PC-9 (cell line): ENCODE measurements around the gene ZNF488. TPM values are rescaled to one million over a fixed set of nuclear protein-coding genes. Genes with fewer than 3 reads are reported as not detected.
A peak's percentile ranks its signal among the peaks of the same experiment; 100 is the strongest.

Experiments used
- BruUV-seq: library from RNA; stranded (reverse); fragments of 400-500 nt; replicated peaks from 2 replicates; lab custom pipeline; 2021; lab: Mats Ljungman, UMichigan
- CTCF ChIA-PET: fragments of 300-600 bp; sonication (Branson Sonifier 250); formaldehyde crosslinking; loops from one replicate; lab custom pipeline; 2022; ENCODE audit warnings: antibody characterized with exemption; lab: Charles Lee
- POLR2A ChIA-PET: fragments of 300-600 bp; sonication (Branson Sonifier 250); formaldehyde crosslinking; loops from one replicate; lab custom pipeline; 2022; ENCODE audit warnings: antibody characterized with exemption; ENCODE audit not compliant: unreplicated experiment; lab: Charles Lee
- DNase-seq, 2 experiments: peaks; one replicate each; pipeline versions ENCODE4 v3.0.0 to v3.0.0-alpha.2; 2015 to 2022; ENCODE audit warnings: mixed read lengths in 1 of 2
- H2AFZ ChIP-seq: fragments of 200-600 bp; sonication (generic); 2 replicates; pipeline ENCODE4 v1.8.1; 2017; ENCODE audit warnings: antibody characterized with exemption
- H3F3A ChIP-seq: fragments of 200-600 bp; sonication (generic); 2 replicates; pipeline ENCODE4 v1.8.1; 2017; ENCODE audit warnings: antibody characterized with exemption, mild to moderate bottlenecking, low read depth; ENCODE audit not compliant: insufficient read depth
- H3K27ac ChIP-seq: fragments of 200-600 bp; sonication (generic); 2 replicates; pipeline ENCODE4 v1.6.1; 2016; ENCODE audit warnings: mixed run types
- H3K27me3 ChIP-seq: fragments of 200-600 bp; sonication (generic); 2 replicates; pipeline ENCODE4 v1.6.1; 2016; ENCODE audit warnings: low read depth, mixed run types; ENCODE audit not compliant: insufficient read depth
- H3K36me3 ChIP-seq: fragments of 200-600 bp; sonication (generic); 2 replicates; pipeline ENCODE4 v1.6.1; 2016; ENCODE audit warnings: low read depth, mixed run types
- H3K4me1 ChIP-seq: fragments of 200-600 bp; sonication (generic); replicated peaks from 2 replicates; pipeline ENCODE4 v1.6.1; 2016; ENCODE audit warnings: mixed run types; ENCODE audit not compliant: insufficient read depth
- H3K4me2 ChIP-seq: fragments of 200-600 bp; sonication (generic); 2 replicates; pipeline ENCODE4 v1.6.1; 2017; ENCODE audit warnings: mixed run types
- H3K4me3 ChIP-seq: fragments of 200-600 bp; sonication (generic); 2 replicates; pipeline ENCODE4 v1.6.1; 2016; ENCODE audit warnings: mixed run types
- H3K79me2 ChIP-seq: fragments of 200-600 bp; sonication (generic); 2 replicates; pipeline ENCODE4 v1.6.1; 2017; ENCODE audit warnings: low read depth, mixed run types
- H3K9me2 ChIP-seq: fragments of 200-600 bp; sonication (generic); 2 replicates; pipeline ENCODE4 v1.8.1; 2017; ENCODE audit warnings: mild to moderate bottlenecking; ENCODE audit not compliant: insufficient read depth
- H3K9me3 ChIP-seq: fragments of 200-600 bp; sonication (generic); 2 replicates; pipeline ENCODE4 v1.8.1; 2016; ENCODE audit warnings: low read depth; ENCODE audit not compliant: insufficient read depth
- H4K20me1 ChIP-seq: fragments of 200-600 bp; sonication (generic); 2 replicates; pipeline ENCODE4 v1.8.1; 2017; ENCODE audit not compliant: insufficient read depth
- CTCF ChIP-seq: fragments of 200-600 bp; sonication (generic); conservative IDR thresholded peaks from 2 replicates; pipeline ENCODE4 v1.6.1; 2017; ENCODE audit warnings: mixed run types, antibody characterized with exemption, mild to moderate bottlenecking, moderate library complexity
- EZH2 ChIP-seq: fragments of 200-600 bp; sonication (generic); IDR thresholded peaks from 2 replicates; pipeline ENCODE4 v1.8.0; 2017; ENCODE audit warnings: antibody characterized with exemption, low read depth
- intact Hi-C: fragments of 100-400 bp; cut with micrococcal nuclease; formaldehyde crosslinking; loops from one replicate; pipeline ENCODE4 v1.10.0; 2022; ENCODE audit not compliant: unreplicated experiment
- total RNA-seq: library from RNA; stranded (reverse); gene quantifications from 2 replicates; pipeline ENCODE4 v1.2.3, GENCODE V29; 2021

The ZNF488 gene
- total RNA-seq, 1 experiment from 2014 or later = 18.1 TPM

- intact Hi-C loops = no loop called here
- POLR2A ChIA-PET = no interaction called here
- DNase-seq = no peak
Measured at GRCh38 chr10:47366181-47366631, 17.9 kb downstream of the ZNF488 start.

GRCh38 chr10:47365431-47366180 lies 18.5 kb downstream of the ZNF488 start:
- intact Hi-C loops = no loop called here
- no peak overlapping the region for H3K4me2 ChIP-seq
- CTCF ChIA-PET = no interaction called here
- peaks cover 19% of the 10 kb centered on the region for H3F3A ChIP-seq
- no peaks in the 10 kb centered on the region for H3K9me2 ChIP-seq
- no peak overlapping the region for H3K4me3 ChIP-seq
- no peak for DNase-seq
- H3K27me3 ChIP-seq = no peaks in the 10 kb centered on the region
- POLR2A ChIA-PET = interaction anchor here (0.6 to 0.9 kb wide), 4 partner anchors 18 to 848 kb away, joined by 3 to 11 read pairs (median 6); no protein-coding TSS in a partner anchor
- no peaks in the 10 kb centered on the region for H3K36me3 ChIP-seq
- H3K9me3 ChIP-seq = no peaks in the 10 kb centered on the region
- TF ChIP-seq CTCF = no peak
- no peak for TF ChIP-seq EZH2
- H4K20me1 ChIP-seq = no peaks in the 10 kb centered on the region
- BruUV-seq = no TSS peak
- H3K27ac ChIP-seq = no peak overlapping the region
- peaks cover 43% of the 10 kb centered on the region for H3K4me1 ChIP-seq
- H3K79me2 ChIP-seq = no peaks in the 10 kb centered on the region
- H2AFZ ChIP-seq = no peak overlapping the region

More at GRCh38 chr10:47366181-47366631, 17.9 kb downstream of the ZNF488 start:
- H3K27me3 ChIP-seq = no peaks in the 10 kb centered on the region
- TF ChIP-seq EZH2 (no peak), CTCF (no peak)
- CTCF ChIA-PET = no interaction called here
- no peaks in the 10 kb centered on the region for H3K9me2 ChIP-seq
- no peak overlapping the region for H3K27ac ChIP-seq
- H4K20me1 ChIP-seq = no peaks in the 10 kb centered on the region
- H3K79me2 ChIP-seq = no peaks in the 10 kb centered on the region
- H2AFZ ChIP-seq = no peak overlapping the region
- BruUV-seq = no TSS peak
- H3K4me3 ChIP-seq = no peak overlapping the region
- H3K4me1 ChIP-seq = peaks cover 38% of the 10 kb centered on the region
- H3K4me2 ChIP-seq = no peak overlapping the region
- H3K9me3 ChIP-seq = no peaks in the 10 kb centered on the region
- peaks cover 14% of the 10 kb centered on the region for H3F3A ChIP-seq
- H3K36me3 ChIP-seq = no peaks in the 10 kb centered on the region

- TF ChIP-seq EZH2 = no peak
- no peak for TF ChIP-seq CTCF
- intact Hi-C loops = loop anchor here (5.0 kb wide), 1 partner anchor 57 kb away; no protein-coding TSS in a partner anchor
- H3K79me2 ChIP-seq = no peaks in the 10 kb centered on the region
- POLR2A ChIA-PET = interaction anchor here (0.5 to 0.9 kb wide), 6 partner anchors 19 to 1368 kb away, joined by 3 to 15 read pairs (median 8); no protein-coding TSS in a partner anchor
- DNase-seq = no peak
- H3K4me1 ChIP-seq = peaks cover 43% of the 10 kb centered on the region
- no peaks in the 10 kb centered on the region for H4K20me1 ChIP-seq
- CTCF ChIA-PET = interaction anchor here (0.7 kb wide), 1 partner anchor 77 kb away, joined by 3 read pairs; no protein-coding TSS in a partner anchor
- no peak overlapping the region for H3K27ac ChIP-seq
- no peaks in the 10 kb centered on the region for H3K36me3 ChIP-seq
- BruUV-seq = no TSS peak
- no peaks in the 10 kb centered on the region for H3K9me3 ChIP-seq
- H3K4me2 ChIP-seq = peak overlapping the region; percentile 55
- H2AFZ ChIP-seq = no peak overlapping the region
- H3K27me3 ChIP-seq = no peaks in the 10 kb centered on the region
- H3F3A ChIP-seq = peaks cover 19% of the 10 kb centered on the region
- no peaks in the 10 kb centered on the region for H3K9me2 ChIP-seq
- H3K4me3 ChIP-seq = no peak overlapping the region
Measured at GRCh38 chr10:47364911-47365310, 19.2 kb downstream of the ZNF488 start.
